A549 (cell line): ENCODE results near the gene TGFB1.

ENCODE experiments used
- CEBPB ChIP-seq, 2 experiments: fragments of >200 bp in 1 of 2; sonication (Bioruptor Twin) in 1 of 2; formaldehyde crosslinking in 1 of 2; IDR thresholded peaks; 2 replicates each; pipeline ENCODE4 v1.6.1; 2012 to 2016
- CTCF ChIP-seq: fragments of >200 bp; sonication (Bioruptor Twin); formaldehyde crosslinking; IDR thresholded peaks from 3 replicates; pipeline ENCODE4 v1.5.1; 2016
- EHMT2 ChIP-seq: fragments of 200-600 bp; sonication (generic); IDR thresholded peaks from 2 replicates; pipeline ENCODE4 v1.6.1; 2016; ENCODE audit warnings: antibody characterized with exemption, low read depth, mild to moderate bottlenecking, moderate library complexity
- JUN ChIP-seq, 2 experiments: fragments of >200 bp; sonication (Bioruptor Twin); formaldehyde crosslinking; IDR thresholded peaks; 2 replicates in 1 of 2; 3 replicates in 1 of 2; pipeline ENCODE4 v1.6.1; 2016 to 2017
- MAFK ChIP-seq: fragments of 450-650 bp; IDR thresholded peaks from 2 replicates; pipeline ENCODE4 v1.6.1; 2014; ENCODE audit not compliant: partially characterized antibody
- MAX ChIP-seq: IDR thresholded peaks from 2 replicates; pipeline ENCODE4 v1.6.1; 2012
- MYC ChIP-seq: IDR thresholded peaks from 2 replicates; pipeline ENCODE4 v1.6.1; 2012; ENCODE audit warnings: mild to moderate bottlenecking, inconsistent platforms, low read length, improper control_type of control experiment, borderline replicate concordance
- POLR2A ChIP-seq: IDR thresholded peaks from 2 replicates; pipeline ENCODE4 v1.6.1; 2012; ENCODE audit warnings: mild to moderate bottlenecking, low read length
- RAD21 ChIP-seq, 2 experiments: fragments of >200 bp in 1 of 2; sonication (Bioruptor Twin) in 1 of 2; formaldehyde crosslinking in 1 of 2; IDR thresholded peaks in 1 of 2; conservative IDR thresholded peaks in 1 of 2; 2 replicates in 1 of 2; 3 replicates in 1 of 2; pipeline ENCODE4 v1.6.1; 2012 to 2018; ENCODE audit warnings: inconsistent platforms in 1 of 2
- REST ChIP-seq: fragments of 200-600 bp; sonication (generic); IDR thresholded peaks from 2 replicates; pipeline ENCODE4 v1.6.1; 2016; ENCODE audit warnings: antibody characterized with exemption, mild to moderate bottlenecking, moderate library complexity

GRCh38 chr19:41300555-41300954 is 53.2 kb downstream of the TGFB1 start:
- TF ChIP-seq RAD21 (conservative IDR thresholded peaks at IDR 0.05 in 1 of 2, IDR thresholded peaks at IDR 0.05 in 1 of 2) (no peak), CTCF (no peak), JUN (IDR thresholded peaks at IDR 0.05) (no peak), MAFK (no peak), MAX (no peak), MYC (no peak), EHMT2 (no peak), CEBPB (IDR thresholded peaks at IDR 0.05) (no peak), POLR2A (no peak), REST (no peak)
